HepG2 (cell line): Measurements from ENCODE around the gene TSNAXIP1. TPM values are rescaled to one million over a fixed set of nuclear protein-coding genes. Genes with fewer than 3 reads are reported as not detected.

Experiments used
- CC2D1A ChIP-seq: sonication (generic); formaldehyde crosslinking; IDR thresholded peaks from 2 replicates; pipeline ENCODE4 v1.8.1; 2023; ENCODE audit warnings: mild to moderate bottlenecking, missing genetic modification reagents
- GLMP ChIP-seq: sonication (generic); formaldehyde crosslinking; IDR thresholded peaks from 2 replicates; pipeline ENCODE4 v1.9.0; 2021; ENCODE audit warnings: missing genetic modification reagents, mild to moderate bottlenecking, borderline replicate concordance
- KLF16 ChIP-seq, 2 experiments: sonication (generic) in 1 of 2; formaldehyde crosslinking in 1 of 2; IDR thresholded peaks; 2 replicates each; pipeline versions ENCODE4 v1.6.1 to v1.8.0; 2016 to 2023; ENCODE audit warnings: missing genetic modification reagents in 2 of 2, missing compliant biosample characterization in 1 of 2
- KLF6 ChIP-seq: IDR thresholded peaks from 2 replicates; pipeline ENCODE4 v1.8.0; 2016; ENCODE audit warnings: missing biosample characterization, missing genetic modification reagents
- RAD51 ChIP-seq: fragments of 450-650 bp; IDR thresholded peaks from 2 replicates; pipeline ENCODE4 v1.6.1; 2016; ENCODE audit warnings: borderline replicate concordance
- SMC3 ChIP-seq: IDR thresholded peaks from 2 replicates; pipeline ENCODE4 v1.6.1; 2011; ENCODE audit warnings: low read length, improper control_type of control experiment
- SNAPC2 ChIP-seq: sonication (generic); formaldehyde crosslinking; IDR thresholded peaks from 2 replicates; pipeline ENCODE4 v1.8.1; 2022; ENCODE audit warnings: mild to moderate bottlenecking, missing genetic modification reagents
- TOPORS ChIP-seq: sonication (generic); formaldehyde crosslinking; IDR thresholded peaks from 2 replicates; pipeline ENCODE4 v1.8.0; 2023; ENCODE audit warnings: mild to moderate bottlenecking, missing genetic modification reagents
- ZBTB3 ChIP-seq: sonication (generic); formaldehyde crosslinking; IDR thresholded peaks from 2 replicates; pipeline ENCODE4 v1.4.0; 2020; ENCODE audit warnings: low read depth, mild to moderate bottlenecking, moderate library complexity, missing genetic modification reagents, borderline replicate concordance
- ZBTB8A ChIP-seq: sonication (generic); formaldehyde crosslinking; IDR thresholded peaks from 2 replicates; pipeline ENCODE4 v1.4.0; 2020; ENCODE audit warnings: mild to moderate bottlenecking, low read depth, missing genetic modification reagents, borderline replicate concordance
- ZFY ChIP-seq: sonication (generic); formaldehyde crosslinking; IDR thresholded peaks from 2 replicates; pipeline ENCODE4 v1.4.0; 2020; ENCODE audit warnings: missing genetic modification reagents
- ZNF17 ChIP-seq: sonication (generic); formaldehyde crosslinking; IDR thresholded peaks from 2 replicates; pipeline ENCODE4 v1.5.0; 2020; ENCODE audit warnings: mild to moderate bottlenecking, missing genetic modification reagents
- ZNF496 ChIP-seq: sonication (generic); formaldehyde crosslinking; IDR thresholded peaks from 2 replicates; pipeline ENCODE4 v1.8.1; 2023; ENCODE audit warnings: mild to moderate bottlenecking, moderate library complexity, missing genetic modification reagents; ENCODE audit not compliant: insufficient replicate concordance
- ZNF816 ChIP-seq: sonication (generic); formaldehyde crosslinking; IDR thresholded peaks from 2 replicates; pipeline ENCODE4 v1.8.0; 2022; ENCODE audit warnings: missing genetic modification reagents, mild to moderate bottlenecking, borderline replicate concordance
- polyA plus RNA-seq, 8 experiments: library from polyadenylated mRNA; depleted of rRNA in 3 of 8; stranded (reverse) in 7 of 8; unstranded in 1 of 8; fragments of >200 nt; fragmentation: Illumina TruSeq in 4 of 8; extraction: Trizol in 4 of 8; gene quantifications; 2 replicates each; pipeline versions ENCODE4 v1.2.1 to v1.2.3, GENCODE V29; 2011 to 2016; ENCODE audit warnings: low read depth in 4 of 8, missing spikeins in 1 of 8, mixed read lengths in 1 of 8; ENCODE audit not compliant: insufficient read depth in 1 of 8
- total RNA-seq, 5 experiments: library from RNA; depleted of rRNA; stranded (reverse); fragments of >200 nt; fragmentation: Illumina TruSeq; extraction: Trizol; gene quantifications; 2 replicates each; pipeline ENCODE4 v1.2.3, GENCODE V29; 2016; ENCODE audit warnings: low read depth in 1 of 5
- TF ChIP-seq, protein P1 (sequence below): IDR thresholded peaks from 2 replicates; pipeline ENCODE4 v1.6.1; 2016; ENCODE audit warnings: missing biosample characterization, missing genetic modification reagents, low read depth

Gene TSNAXIP1
- total and polyA plus RNA-seq, 2 of the 13 experiments (the other 11 are each of a cell fraction or from before 2014, with no cell fraction given), result 0.37 to 0.86 TPM

DNA sequence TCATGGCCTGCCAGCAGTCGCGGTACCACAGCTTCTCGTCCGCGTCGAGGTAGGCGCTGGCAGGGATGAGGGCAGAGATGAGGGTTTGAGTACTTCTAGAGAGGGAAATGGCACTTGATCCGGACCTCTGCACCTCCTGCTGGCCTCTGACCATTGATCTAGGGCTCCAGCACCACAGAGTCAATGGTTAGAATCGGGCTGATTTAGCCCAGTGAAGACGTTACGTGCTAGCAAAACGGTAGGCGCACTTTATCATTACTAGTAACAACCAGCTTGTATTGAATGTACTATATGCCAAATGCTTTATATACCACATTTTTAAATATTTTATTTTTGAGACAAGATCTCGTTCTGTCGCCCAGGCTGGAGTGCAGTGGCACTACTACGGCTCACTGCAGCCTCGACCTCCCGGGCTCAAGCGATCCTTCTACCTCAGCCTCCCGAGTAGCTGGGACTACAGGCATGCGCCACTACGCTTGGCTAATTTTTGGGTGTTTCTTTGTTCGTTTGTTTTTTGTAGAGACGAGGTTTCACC lies 526 bp downstream of the TSNAXIP1 start (continued):
- TF ChIP-seq, protein P1, sequence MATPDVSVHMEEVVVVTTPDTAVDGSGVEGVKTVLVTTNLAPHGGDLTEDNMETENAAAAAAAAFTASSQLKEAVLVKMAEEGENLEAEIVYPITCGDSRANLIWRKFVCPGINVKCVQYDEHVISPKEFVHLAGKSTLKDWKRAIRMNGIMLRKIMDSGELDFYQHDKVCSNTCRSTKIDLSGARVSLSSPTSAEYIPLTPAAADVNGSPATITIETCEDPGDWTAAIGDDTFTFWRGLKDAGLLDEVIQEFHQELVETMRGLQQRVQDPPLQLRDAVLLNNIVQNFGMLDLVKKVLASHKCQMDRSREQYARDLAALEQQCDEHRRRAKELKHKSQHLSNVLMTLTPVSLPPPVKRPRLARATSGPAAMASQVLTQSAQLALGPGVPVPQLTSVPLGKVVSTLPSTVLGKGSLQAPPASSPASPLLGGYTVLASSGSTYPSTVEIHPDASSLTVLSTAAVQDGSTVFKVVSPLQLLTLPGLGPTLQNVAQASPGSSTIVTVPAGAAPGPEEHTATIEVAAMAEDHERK (CRISPR knock-in tag), result no peak
- TF ChIP-seq SMC3 (no peak), ZBTB3 (CRISPR knock-in tag) (no peak), KLF16 (CRISPR knock-in tag; IDR thresholded peaks at IDR 0.05) (0 out of 4 replicates have a peak, but pooled peaks of 1 of the 2 experiments have one; percentile 39), ZNF496 (CRISPR knock-in tag) (no peak), ZNF816 (CRISPR knock-in tag) (no peak), KLF6 (CRISPR knock-in tag) (no peak), RAD51 (no peak), CC2D1A (no peak), TOPORS (CRISPR knock-in tag) (0 out of 2 replicates have a peak, but pooled peaks have one; percentile 30), ZNF17 (CRISPR knock-in tag) (no peak), SNAPC2 (CRISPR knock-in tag) (0 out of 2 replicates have a peak, but pooled peaks have one; percentile 67), GLMP (CRISPR knock-in tag) (no peak), ZFY (CRISPR knock-in tag) (0 out of 2 replicates have a peak, but pooled peaks have one; percentile 12), ZBTB8A (no peak)
